Erythroblast (primary cell): ENCODE data around the gene HOXC6.

Experiments used
- GATA1 ChIP-seq: IDR thresholded peaks from 2 replicates; pipeline ENCODE4 v1.6.1; 2011; ENCODE audit warnings: low read depth, mild to moderate bottlenecking, control low read depth, low read length, moderate library complexity
- POLR2A ChIP-seq: IDR thresholded peaks from 2 replicates; pipeline ENCODE4 v1.6.1; 2011; ENCODE audit warnings: mild to moderate bottlenecking, low read length

- no peak for TF ChIP-seq POLR2A
- no peak for TF ChIP-seq GATA1
These were observed 33.2 kb upstream of the HOXC6 start for GRCh38 chr12:53995002-53995377.
